Neural progenitor cell (in vitro differentiated cells): ENCODE measurements around the gene PITPNM3.

Source experiments
- CTCF ChIP-seq: fragments of 200-600 bp; sonication (generic); IDR thresholded peaks from 2 replicates; pipeline ENCODE4 v1.5.1; 2017; ENCODE audit warnings: antibody characterized with exemption, mild to moderate bottlenecking
- EZH2 ChIP-seq: fragments of 200-600 bp; sonication (generic); IDR thresholded peaks from 2 replicates; pipeline ENCODE4 v1.6.1; 2017; ENCODE audit warnings: antibody characterized with exemption, mild to moderate bottlenecking, moderate library complexity

- no peak for TF ChIP-seq CTCF
- TF ChIP-seq EZH2: no peak
Observed at GRCh38 chr17:6532441-6532885, 23.9 kb downstream of the PITPNM3 start.
